ENCODE measurements around the gene IRF9. TPM values are rescaled to one million over a fixed set of nuclear protein-coding genes. Genes with fewer than 3 reads are reported as not detected.

IRF9 gene
- total and polyA plus RNA-seq, 2 experiments from 2014 or later: 8.2 to 8.4 TPM

GRCh38 chr14:24184104-24184970, 23.3 kb downstream of the IRF9 start:
- Mint-ChIP-seq H3K36me3 (ENCODE audit: low read depth) (peaks cover 80% of the 10 kb centered on the region), H3K27me3 (ENCODE audit: insufficient read depth, low read depth, poor library complexity) (peaks cover 32% of the 10 kb centered on the region), H3K4me3 (no peak overlapping the region), H3K4me1 (peaks cover 15% of the 10 kb centered on the region), H3K27ac (no peak overlapping the region), H3K9me3 (peaks cover 3% of the 10 kb centered on the region; the same call in 2 of the 3 replicates)
- DNase-seq (ENCODE audit: low spot score): no peak
- Histone ChIP-seq H3K4me1 (ENCODE audit: insufficient read depth) (peaks cover 8% of the 10 kb centered on the region), H3K27ac (ENCODE audit: low read depth) (no peak overlapping the region), H3K4me3 (no peak overlapping the region), H3K27me3 (ENCODE audit: insufficient read depth) (no peaks in the 10 kb centered on the region), H4K20me1 (replicated peaks; ENCODE audit: insufficient read depth) (peaks cover 6% of the 10 kb centered on the region), H3K4me2 (no peak overlapping the region), H3K36me3 (ENCODE audit: insufficient read depth) (no peaks in the 10 kb centered on the region; the same call in 1 of the 2 replicates), H3K79me2 (replicated peaks; ENCODE audit: insufficient read depth) (peaks cover 13% of the 10 kb centered on the region; the same call in 1 of the 2 replicates), H2AFZ (no peak overlapping the region), H3F3A (replicated peaks; ENCODE audit: low read depth) (no peaks in the 10 kb centered on the region; the same call in 1 of the 2 replicates), H3K9me2 (ENCODE audit: insufficient read depth) (no peaks in the 10 kb centered on the region)
- no peak for ATAC-seq
- TF ChIP-seq POLR2AphosphoS5 (IDR thresholded peaks at IDR 0.05; ENCODE audit: low read depth): no peak
- no peak for TF ChIP-seq EZH2phosphoT487 (IDR thresholded peaks at IDR 0.05; ENCODE audit: unreplicated experiment)
- no peak for TF ChIP-seq CTCF (conservative IDR thresholded peaks at IDR 0.05; ENCODE audit: low read depth in 2 of 2)
- no peak for TF ChIP-seq NANOG (IDR thresholded peaks at IDR 0.05; ENCODE audit: borderline replicate concordance)
- no peak for TF ChIP-seq CREB1 (CRISPR knock-in tag; IDR thresholded peaks at IDR 0.05; ENCODE audit: low read depth)
- TF ChIP-seq ETS1 (IDR thresholded peaks at IDR 0.05): no peak
- no peak for TF ChIP-seq ZNF114 (CRISPR knock-in tag; IDR thresholded peaks at IDR 0.05)
- no peak for TF ChIP-seq JUNB (IDR thresholded peaks at IDR 0.05; ENCODE audit: unreplicated experiment)
- no peak for TF ChIP-seq STAT1 (IDR thresholded peaks at IDR 0.05; ENCODE audit: unreplicated experiment)
- no peak for TF ChIP-seq REST (IDR thresholded peaks at IDR 0.05; ENCODE audit: unreplicated experiment)
- no peak for TF ChIP-seq ZNF331 (CRISPR knock-in tag; IDR thresholded peaks at IDR 0.05; ENCODE audit: low read depth)

Data from GM23338 (cell line).